Limb (tissue), 2 donors: ENCODE measurements around the gene AMPH.

Experiments
- DNase-seq, 2 donors: peaks; one replicate each; pipeline ENCODE4 v3.0.0-alpha.2; 2016; ENCODE audit errors: extremely low spot score in 2 of 2

Gene AMPH

DNA sequence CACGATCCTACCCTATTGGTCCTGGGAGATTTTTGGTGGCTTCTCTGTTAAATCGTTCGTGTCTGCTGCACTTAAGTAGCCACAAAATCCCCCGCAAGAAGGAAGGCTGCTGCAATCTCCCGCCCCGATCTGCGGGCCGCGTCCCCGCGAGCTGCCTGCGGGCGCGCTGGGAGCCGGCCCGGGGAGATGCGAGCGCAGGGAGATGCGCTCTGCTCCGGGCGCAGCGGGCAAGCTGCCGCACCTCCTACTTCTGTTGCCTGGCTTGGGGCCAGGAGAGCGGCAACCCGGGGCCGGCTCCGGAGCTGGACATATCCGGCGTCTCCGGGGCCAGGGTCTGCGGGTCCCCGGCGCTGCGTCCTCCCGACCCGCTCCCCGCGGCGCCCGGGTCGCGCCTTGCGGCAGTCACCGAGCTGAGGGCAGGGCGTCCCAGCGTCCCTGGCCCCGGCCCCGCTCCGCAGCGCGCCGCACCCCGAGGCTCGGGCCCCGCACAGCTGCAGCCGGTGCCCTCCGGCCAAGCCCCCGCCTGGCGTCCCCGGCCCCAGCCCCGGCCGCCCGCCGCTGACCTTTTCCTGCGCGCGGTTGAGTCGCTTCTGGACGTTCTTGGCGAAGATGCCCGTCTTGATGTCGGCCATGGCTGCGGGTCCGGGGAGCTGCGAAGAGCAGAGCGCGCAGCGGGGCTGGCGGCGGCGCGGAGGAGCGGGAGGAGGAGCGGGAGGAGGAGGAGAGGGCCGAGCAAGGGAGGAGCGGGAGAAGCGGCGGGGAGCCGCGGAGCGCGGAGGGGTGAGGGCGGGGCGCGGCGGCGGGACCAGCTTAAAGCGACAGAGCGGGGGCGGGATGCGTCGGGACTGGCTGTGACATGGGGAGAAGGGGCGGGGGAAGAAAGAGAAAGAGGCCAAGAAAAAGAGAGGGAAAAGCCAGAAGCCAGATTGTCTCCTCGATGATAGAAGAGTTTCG is at the start of gene AMPH:
Gene AMPH (minus strand): TSS at position 654 of the 954 bp plus-strand sequence. CDS start 22 bp downstream, at position 632.
- peak; percentile 64 to 87 for DNase-seq

- DNase-seq, result no peak
Measured at GRCh38 chr7:38679419-38679818, 48.2 kb upstream of the AMPH start.

GRCh38 chr7:38678698-38679054 is 47.5 kb upstream of the AMPH start:
- no peak for DNase-seq

DNA sequence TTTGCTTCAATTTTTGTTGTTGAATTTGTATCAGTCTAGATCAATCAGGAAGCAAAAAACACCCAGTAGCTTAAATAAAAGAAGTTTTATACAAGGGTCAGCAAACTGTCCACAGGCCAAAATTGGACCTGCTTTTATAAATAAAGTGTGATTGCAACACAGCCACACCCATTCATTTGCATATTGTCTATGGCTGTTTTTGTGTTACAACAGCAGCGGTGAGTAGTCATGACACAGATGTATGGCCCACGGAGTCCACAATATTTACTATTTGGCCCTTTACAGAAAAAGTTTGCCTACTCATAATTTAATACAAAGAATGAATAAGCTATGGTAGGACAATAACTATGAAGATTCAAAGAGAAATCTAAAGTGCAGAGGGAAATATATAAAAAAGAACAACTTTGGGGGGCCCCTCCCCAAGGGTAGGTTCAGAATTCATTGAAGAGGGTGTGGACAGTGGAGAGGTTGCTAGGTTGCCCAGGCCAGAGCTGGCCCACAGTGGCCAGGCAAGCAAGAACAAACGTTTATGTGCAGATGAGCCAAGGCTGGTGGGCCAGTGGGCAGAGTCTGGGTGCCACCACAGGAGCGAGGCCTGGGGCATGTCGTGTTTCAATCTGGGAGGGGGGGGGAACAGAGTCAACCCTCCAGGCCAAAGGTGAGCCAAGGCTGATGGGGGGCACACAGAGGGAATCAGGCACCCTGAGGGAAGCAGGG is 47.0 kb upstream of the AMPH start:
- no peak for DNase-seq

DNA sequence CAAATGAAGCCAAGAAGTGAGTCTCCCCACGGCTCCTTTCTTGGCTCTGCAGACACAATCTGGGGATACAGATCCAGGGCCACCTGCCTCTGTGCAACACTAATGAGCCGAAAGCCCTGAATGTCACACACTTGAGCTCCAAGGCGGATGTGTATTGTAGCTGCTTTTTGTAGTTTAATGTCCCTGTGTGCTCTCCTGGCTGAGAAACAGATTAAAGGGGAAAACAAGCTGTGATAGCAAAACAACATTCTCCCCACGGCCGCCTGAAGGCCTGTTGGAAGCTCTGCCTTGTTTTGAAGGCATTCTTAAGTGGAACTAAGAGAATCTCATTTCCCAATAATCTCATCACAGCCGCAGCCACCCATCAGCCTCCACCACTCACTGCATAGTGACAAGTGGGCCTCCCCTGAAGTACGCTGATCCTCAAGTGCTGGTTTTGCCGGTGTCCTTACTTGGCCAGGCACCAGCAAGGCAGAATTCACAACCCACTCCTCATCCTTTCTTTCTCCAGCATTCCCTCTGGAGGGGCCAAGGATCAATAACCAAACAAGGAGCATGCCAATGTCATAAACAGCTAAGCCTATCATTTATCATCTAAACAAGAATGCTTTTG is 44.4 kb upstream of the AMPH start:
- peak in 1 of 2 donors; percentile 8 for DNase-seq

DNA sequence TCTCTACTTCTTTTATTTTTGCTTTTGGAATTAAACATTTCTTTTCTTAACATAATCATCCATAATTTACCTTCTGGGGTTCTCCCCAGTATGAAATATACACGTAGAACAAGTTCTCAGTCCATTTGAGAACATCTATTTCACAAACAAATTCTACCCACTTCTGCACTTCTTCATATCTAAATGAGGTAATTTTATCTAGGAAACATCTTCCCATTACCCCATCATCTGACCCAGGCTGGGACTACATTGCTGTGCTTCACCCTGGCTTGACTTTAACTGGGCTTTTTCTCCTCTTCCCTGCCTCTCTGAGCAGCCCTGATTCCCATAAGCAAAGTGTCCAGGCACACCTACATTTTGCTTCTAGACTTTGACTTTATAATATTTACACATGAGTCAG is 43.3 kb upstream of the AMPH start:
- no peak for DNase-seq

- DNase-seq, result no peak
Measured at GRCh38 chr7:38673795-38674194, 42.6 kb upstream of the AMPH start.

- DNase-seq, result no peak
Measured at GRCh38 chr7:38671911-38672905, 41.0 kb upstream of the AMPH start.

GRCh38 chr7:38669965-38670520 is 38.9 kb upstream of the AMPH start:
- DNase-seq, result no peak

GRCh38 chr7:38664972-38665371 is 33.8 kb upstream of the AMPH start:
- no peak for DNase-seq

DNA sequence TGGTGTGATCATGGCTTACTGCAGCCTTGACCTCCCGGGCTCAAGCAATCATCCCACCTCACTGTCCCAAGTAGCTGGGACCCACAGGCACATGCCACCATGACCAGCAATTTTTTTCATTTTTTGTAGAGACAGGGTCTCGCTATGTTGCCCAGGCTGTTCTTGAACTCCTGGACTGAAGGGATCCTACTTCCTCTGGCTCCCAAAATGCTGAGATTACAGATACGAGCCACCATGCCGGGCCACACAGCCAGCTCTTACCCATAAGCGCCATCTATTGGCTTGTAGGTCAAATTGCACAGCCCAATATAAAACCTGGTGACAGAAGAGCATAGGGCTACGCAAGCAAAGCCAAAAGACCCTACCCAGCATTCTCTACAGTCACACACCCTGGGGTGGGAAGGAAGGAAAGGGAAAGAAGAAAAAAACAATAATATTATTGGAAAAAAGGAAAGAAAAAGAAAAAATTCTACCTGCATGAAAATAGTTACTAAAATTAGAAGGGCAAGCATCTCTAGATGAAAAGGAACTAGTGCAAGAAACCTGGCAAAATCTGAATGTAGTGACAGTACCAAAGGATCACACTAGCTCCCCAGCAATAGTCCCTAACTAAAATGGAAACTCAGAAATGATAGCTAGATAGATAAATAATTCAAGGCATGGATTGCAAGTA is 29.4 kb upstream of the AMPH start:
- DNase-seq, result no peak

DNA sequence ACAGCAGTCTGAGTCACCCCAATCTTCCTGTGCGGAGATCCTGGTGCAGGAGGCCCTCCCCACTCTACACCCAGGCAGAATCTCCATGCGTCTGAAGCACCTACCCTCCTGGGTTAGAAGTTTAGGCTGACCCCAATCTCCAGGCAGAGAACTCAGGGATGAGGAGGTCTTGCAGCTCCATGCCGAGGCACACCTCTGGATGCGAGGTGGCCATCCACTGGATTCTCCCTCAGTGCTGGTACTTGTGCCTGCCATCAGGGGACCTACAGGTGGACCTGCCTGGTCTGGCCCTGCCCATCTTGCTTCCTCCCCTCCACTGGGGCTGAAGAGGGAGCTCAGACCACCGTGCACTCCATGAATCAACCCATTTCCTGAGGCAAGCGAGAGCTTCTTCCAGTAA is 28.8 kb upstream of the AMPH start:
- no peak for DNase-seq

DNA sequence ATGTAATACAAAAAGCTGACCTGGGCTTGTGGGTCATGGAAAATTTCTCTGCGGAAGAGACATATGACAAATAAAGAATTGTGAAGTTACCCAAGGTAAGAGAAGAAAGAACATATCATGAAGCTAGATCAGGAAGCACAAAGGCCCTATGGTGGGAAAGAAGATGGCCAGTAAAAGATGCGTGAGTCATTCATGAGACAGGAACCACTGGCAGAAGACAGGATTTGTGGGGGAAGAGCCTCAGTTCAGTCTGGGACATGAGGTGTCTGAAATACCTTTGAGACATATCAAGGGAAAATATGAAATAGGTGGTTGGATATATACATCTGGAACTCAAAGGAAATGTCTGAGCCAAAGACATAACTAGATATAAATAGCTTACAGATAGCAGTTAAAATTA is 27.7 kb upstream of the AMPH start:
- no peak for DNase-seq

- no peak for DNase-seq
Measured at GRCh38 chr7:38656968-38657367, 25.8 kb upstream of the AMPH start.

GRCh38 chr7:38655833-38656774 is 24.9 kb upstream of the AMPH start:
- no peak for DNase-seq

DNA sequence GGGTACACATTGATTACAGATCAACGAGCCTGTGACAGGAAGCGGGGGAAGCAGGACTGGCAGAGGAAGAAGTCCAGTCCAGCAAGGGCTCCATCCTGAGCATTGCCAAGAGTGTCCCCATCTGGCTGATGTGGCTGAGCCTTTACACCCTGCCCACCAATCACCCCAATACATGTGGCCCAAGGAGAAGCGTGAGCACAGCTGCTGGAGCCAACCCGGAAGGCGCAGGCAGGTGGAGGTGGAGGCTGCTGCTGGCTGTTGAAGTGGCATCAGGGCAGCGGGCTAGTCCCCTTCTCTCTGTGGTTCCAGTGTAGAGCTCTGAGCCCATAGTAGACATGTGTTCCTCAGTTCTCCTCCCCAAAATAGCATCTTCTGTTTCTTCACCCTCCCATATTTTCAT is 6.8 kb upstream of the AMPH start:
- no peak for DNase-seq

DNA sequence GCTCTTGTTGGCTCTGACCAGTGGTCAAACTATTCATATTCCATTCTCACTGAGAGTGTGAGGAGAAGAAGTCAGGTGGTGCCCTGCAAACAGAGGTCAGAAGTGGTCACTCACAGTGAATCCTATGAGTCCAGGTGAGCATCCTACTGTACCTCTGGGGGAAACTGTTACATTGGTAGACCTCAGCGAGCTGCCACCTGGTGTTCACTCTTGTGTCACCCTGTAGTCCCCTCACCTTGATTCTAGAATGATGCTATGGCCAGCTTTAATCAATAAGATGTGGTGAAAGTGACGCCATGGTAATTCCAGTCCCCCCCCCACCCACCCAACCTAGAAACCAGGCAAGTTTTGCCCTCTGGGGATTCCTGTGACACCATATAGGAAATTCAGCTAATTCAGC is 1.2 kb upstream of the AMPH start:
- no peak for DNase-seq

GRCh38 chr7:38629651-38630510 is 1.3 kb downstream of the AMPH start:
- peak; percentile 36 to 45 for DNase-seq
